Measurements from ENCODE around the gene PDCD6IP.

PDCD6IP gene

DNA sequence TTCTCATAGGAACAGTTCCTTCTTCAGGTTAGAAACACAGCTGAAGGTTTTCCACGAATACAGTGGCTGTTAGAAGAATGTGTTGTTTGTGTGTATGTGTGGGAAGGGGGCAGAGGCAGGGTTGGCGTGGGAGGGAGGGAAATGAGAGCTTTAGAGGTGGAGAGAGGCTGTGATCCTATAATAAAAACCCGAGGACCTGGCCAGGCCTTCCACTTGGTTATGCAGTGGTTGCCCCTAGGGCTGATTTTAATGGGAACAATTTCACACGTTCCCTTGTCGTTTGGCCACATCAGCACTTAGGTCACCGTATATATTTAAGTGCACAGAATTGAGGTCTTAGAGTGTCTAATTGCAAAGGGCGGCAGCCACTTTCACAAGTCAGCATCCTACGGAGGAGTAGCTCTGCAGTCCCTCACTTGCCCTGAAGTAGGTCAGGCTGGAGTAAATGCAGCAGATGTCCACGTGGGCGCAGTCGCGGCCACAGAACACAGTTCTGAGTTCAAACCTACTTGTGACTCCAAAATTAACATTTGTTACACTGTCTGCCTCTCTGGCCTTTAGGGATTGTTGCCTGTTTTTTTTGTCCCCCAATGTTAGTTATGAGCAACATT lies 85.6 kb downstream of the PDCD6IP start:
- DNase-seq (ENCODE audit: low read depth) = no peak

DNA sequence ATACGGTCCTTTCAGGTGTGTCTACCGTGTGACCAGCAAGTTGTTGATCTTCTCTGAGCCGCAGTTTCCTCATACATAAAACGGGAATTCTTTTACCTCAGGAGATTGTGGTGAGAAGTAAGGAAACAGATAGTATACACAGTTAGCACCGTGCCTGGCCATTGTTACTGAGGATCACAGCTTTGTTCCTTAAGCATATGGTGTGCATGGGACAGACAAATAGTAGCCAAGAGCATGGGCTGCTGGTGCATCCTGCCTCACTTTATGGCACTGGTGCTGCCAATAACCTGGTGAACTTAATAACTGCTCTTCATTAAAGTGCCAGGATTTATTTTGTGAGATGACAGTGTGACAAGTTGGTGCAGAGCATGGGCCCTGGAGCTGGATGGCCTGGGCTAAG lies 86.3 kb downstream of the PDCD6IP start:
- DNase-seq (ENCODE audit: low read depth) = no peak
- TF ChIP-seq, protein P1, sequence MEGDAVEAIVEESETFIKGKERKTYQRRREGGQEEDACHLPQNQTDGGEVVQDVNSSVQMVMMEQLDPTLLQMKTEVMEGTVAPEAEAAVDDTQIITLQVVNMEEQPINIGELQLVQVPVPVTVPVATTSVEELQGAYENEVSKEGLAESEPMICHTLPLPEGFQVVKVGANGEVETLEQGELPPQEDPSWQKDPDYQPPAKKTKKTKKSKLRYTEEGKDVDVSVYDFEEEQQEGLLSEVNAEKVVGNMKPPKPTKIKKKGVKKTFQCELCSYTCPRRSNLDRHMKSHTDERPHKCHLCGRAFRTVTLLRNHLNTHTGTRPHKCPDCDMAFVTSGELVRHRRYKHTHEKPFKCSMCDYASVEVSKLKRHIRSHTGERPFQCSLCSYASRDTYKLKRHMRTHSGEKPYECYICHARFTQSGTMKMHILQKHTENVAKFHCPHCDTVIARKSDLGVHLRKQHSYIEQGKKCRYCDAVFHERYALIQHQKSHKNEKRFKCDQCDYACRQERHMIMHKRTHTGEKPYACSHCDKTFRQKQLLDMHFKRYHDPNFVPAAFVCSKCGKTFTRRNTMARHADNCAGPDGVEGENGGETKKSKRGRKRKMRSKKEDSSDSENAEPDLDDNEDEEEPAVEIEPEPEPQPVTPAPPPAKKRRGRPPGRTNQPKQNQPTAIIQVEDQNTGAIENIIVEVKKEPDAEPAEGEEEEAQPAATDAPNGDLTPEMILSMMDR (IDR thresholded peaks at IDR 0.05; ENCODE audit: insufficient read depth, low read depth, low read length, missing control alignments) = no peak
- no peak overlapping the region for H3K4me3 ChIP-seq (ENCODE audit: low read length)

More for the DNA sequence above, 85.6 kb downstream of the PDCD6IP start:
- TF ChIP-seq, protein P1 (IDR thresholded peaks at IDR 0.05; ENCODE audit: insufficient read depth, low read depth, low read length, missing control alignments) = no peak
- no peak overlapping the region for H3K4me3 ChIP-seq (ENCODE audit: low read length)

DNA sequence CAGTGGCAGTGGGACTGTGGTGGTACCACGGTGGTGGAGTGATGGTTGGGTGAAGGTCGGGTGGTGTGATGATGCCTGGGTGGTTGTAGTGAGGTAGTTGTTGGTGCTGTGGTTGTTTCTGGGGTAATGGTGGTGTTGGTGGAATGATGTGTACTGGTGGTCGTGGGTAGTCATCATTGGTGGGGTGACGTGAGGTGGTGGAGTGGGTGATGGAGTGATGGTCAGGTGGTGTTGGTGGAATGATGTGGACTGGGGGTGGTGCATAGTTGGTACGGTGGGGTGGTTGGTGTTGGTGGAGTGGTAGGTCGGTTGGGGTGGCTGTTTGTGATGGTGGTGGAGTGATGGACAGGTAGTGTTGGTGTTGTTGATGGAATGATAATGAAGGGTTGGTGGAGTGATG lies 87.1 kb downstream of the PDCD6IP start:
- TF ChIP-seq, protein P1 (IDR thresholded peaks at IDR 0.05; ENCODE audit: insufficient read depth, low read depth, low read length, missing control alignments) = no peak
- DNase-seq (ENCODE audit: low read depth) = no peak

DNA sequence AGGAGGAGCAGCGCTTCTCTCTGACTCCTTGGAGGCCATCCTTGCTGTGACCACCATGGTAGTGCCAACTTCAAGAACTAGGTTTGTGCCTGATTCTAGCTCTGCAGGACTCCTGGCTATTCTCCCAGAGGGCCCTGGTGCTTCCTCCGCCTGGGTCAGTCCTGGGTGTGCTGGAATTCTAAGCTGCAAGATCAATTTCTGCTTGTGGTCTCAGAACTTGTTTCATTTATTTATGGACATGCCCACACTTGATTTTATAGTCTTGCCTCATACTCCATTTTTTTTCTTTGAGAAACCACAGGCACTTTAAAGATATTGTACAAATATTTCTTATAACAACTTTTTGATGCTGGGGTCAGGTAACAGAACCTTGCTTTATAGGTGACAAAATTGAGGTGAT lies 87.6 kb downstream of the PDCD6IP start:
- no peak overlapping the region for H3K4me3 ChIP-seq (ENCODE audit: low read length)
- DNase-seq (ENCODE audit: low read depth) = peak; percentile 73
- TF ChIP-seq, protein P1 (IDR thresholded peaks at IDR 0.05; ENCODE audit: insufficient read depth, low read depth, low read length, missing control alignments) = no peak

More for the DNA sequence above, 87.1 kb downstream of the PDCD6IP start:
- no peak overlapping the region for H3K4me3 ChIP-seq (ENCODE audit: low read length)

DNA sequence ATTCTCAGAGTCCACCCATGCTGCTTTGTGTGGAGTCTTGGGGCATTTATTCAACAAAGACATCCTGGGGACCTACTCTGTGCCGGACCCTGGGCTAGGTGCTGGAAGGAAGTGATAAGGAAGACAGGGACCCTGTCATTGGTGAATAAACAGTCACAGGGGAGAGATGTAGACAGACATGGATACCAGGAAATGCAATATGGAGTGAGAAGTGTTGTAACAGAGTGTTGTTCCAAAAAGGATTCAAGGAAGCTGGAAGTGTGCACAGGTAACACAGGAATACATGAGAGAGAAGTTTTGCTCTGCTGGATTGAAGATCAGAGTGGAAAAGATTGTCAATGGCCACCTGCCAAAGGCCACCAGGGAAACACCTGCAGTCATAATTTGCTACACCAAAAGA lies 89.0 kb downstream of the PDCD6IP start:
- DNase-seq (ENCODE audit: low read depth) = no peak
- TF ChIP-seq, protein P1 (IDR thresholded peaks at IDR 0.05; ENCODE audit: insufficient read depth, low read depth, low read length, missing control alignments) = no peak

DNA sequence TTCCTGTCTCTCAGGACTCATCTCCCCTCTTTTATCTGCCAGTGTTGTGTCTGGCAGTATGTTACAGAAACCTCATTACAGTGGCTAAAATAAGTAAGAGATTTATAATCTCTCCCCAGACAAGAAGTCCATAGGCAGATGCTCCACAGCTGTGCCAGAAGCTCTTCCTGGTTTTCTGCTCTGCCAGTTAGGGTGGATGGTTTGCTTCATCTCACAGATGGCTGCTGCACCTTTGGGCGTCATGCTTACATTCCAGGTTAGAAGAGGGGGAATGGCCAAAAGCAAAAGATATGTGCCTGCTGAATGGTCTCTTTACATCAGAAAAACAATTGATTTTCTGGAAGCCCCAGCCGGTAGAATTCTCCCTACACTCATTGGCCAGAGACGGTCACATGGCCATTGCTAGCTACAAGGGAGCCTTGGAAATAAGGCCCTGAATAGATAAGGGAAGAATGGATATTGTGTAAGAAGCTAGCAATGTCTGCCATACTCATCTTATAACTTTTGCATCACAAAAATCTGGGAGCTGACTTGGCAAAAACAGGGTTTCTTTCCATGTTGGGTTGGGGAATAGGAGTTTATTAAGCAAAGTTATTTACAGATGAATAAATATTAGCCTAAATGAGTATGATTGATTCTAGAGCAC lies 91.1 kb downstream of the PDCD6IP start:
- no peak overlapping the region for H3K4me3 ChIP-seq (ENCODE audit: low read length)
- DNase-seq (ENCODE audit: low read depth) = no peak
- TF ChIP-seq, protein P1 (IDR thresholded peaks at IDR 0.05; ENCODE audit: insufficient read depth, low read depth, low read length, missing control alignments) = no peak

More for the DNA sequence above, 89.0 kb downstream of the PDCD6IP start:
- no peak overlapping the region for H3K4me3 ChIP-seq (ENCODE audit: low read length)

DNA sequence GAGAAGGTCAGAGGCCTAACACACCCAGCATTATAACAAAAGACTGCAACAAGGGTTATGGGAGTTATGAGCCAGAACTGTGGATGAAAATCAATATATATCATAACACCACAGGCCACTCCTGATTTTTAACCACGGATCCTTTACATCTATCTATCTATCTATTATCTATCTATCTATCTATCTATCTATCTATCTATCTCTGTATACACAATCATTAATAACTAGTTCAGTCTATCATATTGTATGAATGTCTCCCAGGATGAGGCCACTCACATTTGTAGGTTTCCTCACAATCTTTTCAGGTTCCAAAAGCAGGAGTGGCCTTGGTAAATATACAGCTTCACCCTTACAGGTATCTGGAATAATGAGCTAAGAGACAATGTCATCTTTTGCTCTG lies 94.2 kb downstream of the PDCD6IP start:
- H3K4me3 ChIP-seq (ENCODE audit: low read length) = no peak overlapping the region
- TF ChIP-seq, protein P1 (IDR thresholded peaks at IDR 0.05; ENCODE audit: insufficient read depth, low read depth, low read length, missing control alignments) = no peak
- DNase-seq (ENCODE audit: low read depth) = no peak
